Motor neuron (in vitro differentiated cells): ENCODE measurements around the gene IGHMBP2. TPM values are rescaled to one million over a fixed set of nuclear protein-coding genes. Genes with fewer than 3 reads are reported as not detected.

Experiments
- ATAC-seq, 8 experiments: fragments of 200-7000 bp; cut with Tn5 transposase; replicated peaks in 6 of 8; 2 replicates each; pipeline ENCODE4 v1.8.0; 2021; ENCODE audit warnings: mild to moderate bottlenecking in 8 of 8, moderate library complexity in 8 of 8
- H3K27ac ChIP-seq, 2 donors: fragments of 250-450 bp; sonication (Bioruptor Pico); 2 replicates each; pipeline ENCODE4 v1.9.0; 2021; ENCODE audit warnings: antibody characterized with exemption in 2 of 2, mild to moderate bottlenecking in 2 of 2, moderate library complexity in 1 of 2
- H3K4me1 ChIP-seq, 2 donors: fragments of 250-450 bp; sonication (Bioruptor Pico); replicated peaks in 1 of 2; 2 replicates each; pipeline ENCODE4 v1.6.1; 2021; ENCODE audit warnings: antibody characterized with exemption in 2 of 2, mild to moderate bottlenecking in 2 of 2, moderate library complexity in 1 of 2
- H3K4me3 ChIP-seq, 5 donors: fragments of 250-450 bp; sonication (Bioruptor Pico); 2 replicates each; pipeline ENCODE4 v1.9.0; 2021; ENCODE audit warnings: antibody characterized with exemption in 5 of 5, mild to moderate bottlenecking in 5 of 5, moderate library complexity in 4 of 5
- WGBS, 10 experiments: fragments of 450-650 bp; shearing (Covaris generic); methylation state at CpG; one replicate each; pipeline ENCODE4 v1.0.0; 2022; 5-methylcytosine and 5-hydroxymethylcytosine counted together
- in situ Hi-C, 9 experiments: fragments of 400-800 bp; cut with MboI; loops; one replicate each; pipeline ENCODE4 v1.15.0; 2021; ENCODE audit warnings: low sequenced_read_pairs in 9 of 9, low pct_unique_long_range_greater_than_20kb in 2 of 9; ENCODE audit not compliant: unreplicated experiment in 9 of 9
- total RNA-seq, 8 experiments: library from RNA; unstranded; fragments of 300-600 nt; gene quantifications; 2 replicates each; pipeline versions ENCODE4 v1.2.3 to v1.2.4, GENCODE V29; 2022

The IGHMBP2 gene
- total RNA-seq, 8 experiments from 2014 or later = 6.7 to 21.0 (median 10.3) TPM

DNA sequence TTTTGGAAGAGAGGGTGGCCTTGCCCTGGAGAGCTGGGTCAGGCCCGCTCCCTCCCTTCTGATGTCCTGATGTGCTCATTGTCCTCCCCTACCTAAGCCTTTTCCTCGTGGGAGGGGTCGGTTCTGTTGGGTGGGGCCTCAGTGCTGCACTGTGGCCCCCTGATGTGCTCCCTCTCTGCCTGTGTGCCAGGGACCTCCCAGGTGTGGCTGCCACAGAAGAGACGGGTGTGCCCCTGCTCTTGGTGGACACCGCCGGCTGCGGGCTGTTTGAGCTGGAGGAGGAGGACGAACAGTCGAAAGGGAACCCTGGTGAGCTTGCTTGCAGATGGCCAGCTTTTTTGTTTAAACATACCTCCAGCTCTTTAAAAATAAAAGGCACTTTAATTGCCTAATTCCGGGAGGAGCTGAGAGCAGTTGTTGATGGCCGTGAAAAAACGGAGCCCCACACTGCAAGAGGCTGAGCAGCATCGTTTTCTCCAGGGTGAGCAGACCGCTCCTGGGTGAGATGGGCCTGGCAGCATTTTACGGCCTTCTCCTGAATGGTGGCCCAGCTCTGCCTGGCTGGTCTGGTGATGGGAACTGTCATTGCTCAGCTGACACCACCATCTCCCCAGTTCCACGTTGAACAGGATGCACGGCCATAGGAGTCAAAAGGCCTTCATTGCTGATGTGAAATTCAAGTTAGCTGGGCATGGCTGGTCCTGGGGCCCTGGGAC is 30.1 kb downstream of the IGHMBP2 start:
- no peak for ATAC-seq
- Histone ChIP-seq H3K4me3 (no peak overlapping the region), H3K27ac (no peak overlapping the region), H3K4me1 (no peaks in the 10 kb centered on the region)
- WGBS, 10 experiments = 53 to 100% (median 88%) methylated on average over 1 to 12 of the region's 17 CpGs; no CpG with 5 or more reads in 2 of the 10 experiments
- in situ Hi-C loops = no loop called here

DNA sequence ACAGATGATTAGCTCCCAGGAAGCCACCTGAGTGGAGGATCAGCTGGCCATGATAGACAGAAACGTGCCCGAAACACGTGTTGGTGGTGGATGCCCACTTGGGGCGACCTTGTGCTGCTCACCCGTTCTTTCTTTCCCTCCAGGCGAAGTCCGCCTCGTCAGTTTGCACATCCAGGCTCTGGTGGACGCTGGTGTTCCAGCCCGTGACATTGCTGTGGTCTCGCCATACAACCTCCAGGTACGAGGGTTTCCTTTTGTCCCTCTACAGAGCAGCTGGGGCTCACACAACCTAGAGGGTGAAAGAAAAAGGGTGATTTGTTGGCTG is 30.6 kb downstream of the IGHMBP2 start:
- ATAC-seq = no peak
- no peak overlapping the region for H3K27ac ChIP-seq
- WGBS, 10 experiments = 86 to 100% (median 97%) methylated on average over 2 to 5 of the region's 12 CpGs; no CpG with 5 or more reads in 7 of the 10 experiments
- no peak overlapping the region for H3K4me3 ChIP-seq
- in situ Hi-C loops = no loop called here
- H3K4me1 ChIP-seq = no peaks in the 10 kb centered on the region

DNA sequence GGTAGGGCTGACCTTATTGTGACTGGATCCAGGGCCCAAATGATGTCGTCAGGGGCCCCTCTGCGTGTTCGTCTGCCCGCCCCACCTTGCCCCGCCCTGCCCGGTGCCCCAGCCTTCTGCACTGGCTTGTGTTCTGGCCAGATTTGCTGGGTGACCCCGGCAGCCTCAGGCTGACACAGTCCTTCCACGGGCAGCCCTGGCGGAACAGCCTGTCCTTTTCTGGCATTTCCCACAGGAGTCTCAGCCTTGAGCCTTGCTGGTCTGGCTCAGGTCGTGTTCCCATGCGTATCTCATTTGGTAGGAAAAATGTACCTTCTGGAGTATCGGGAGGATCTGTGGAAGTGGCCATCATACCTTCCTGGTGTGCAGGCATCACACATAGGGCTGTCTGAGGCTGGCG is 31.0 kb downstream of the IGHMBP2 start:
- in situ Hi-C loops = no loop called here
- H3K27ac ChIP-seq = no peak overlapping the region
- H3K4me3 ChIP-seq = no peak overlapping the region
- WGBS, 10 experiments = 17 to 100% (median 85%) methylated on average over 1 to 9 of the region's 13 CpGs; no CpG with 5 or more reads in 4 of the 10 experiments
- H3K4me1 ChIP-seq = no peaks in the 10 kb centered on the region
- no peak for ATAC-seq

DNA sequence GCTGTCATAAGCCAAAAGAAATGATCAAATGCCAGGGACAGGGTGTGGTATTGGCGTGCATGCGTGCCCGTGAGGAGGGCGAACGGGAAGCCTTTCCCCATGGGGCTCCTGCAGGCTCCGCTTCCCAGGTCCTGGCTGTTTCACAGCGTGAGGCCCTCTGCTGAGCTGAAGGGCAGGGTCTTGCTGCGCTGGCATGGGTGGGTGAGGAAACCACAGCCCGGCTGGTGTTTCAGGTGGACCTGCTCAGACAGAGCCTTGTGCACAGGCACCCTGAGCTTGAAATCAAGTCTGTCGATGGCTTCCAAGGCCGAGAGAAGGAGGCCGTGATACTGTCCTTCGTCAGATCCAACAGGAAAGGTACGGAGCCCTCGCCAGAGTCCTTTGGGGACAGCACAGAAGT is 31.4 kb downstream of the IGHMBP2 start:
- no peak for ATAC-seq
- 74 to 100% (median 96%) methylated on average over 1 to 5 of the region's 15 CpGs; no CpG with 5 or more reads in 4 of the 10 experiments for WGBS, 10 experiments
- in situ Hi-C loops = no loop called here

DNA sequence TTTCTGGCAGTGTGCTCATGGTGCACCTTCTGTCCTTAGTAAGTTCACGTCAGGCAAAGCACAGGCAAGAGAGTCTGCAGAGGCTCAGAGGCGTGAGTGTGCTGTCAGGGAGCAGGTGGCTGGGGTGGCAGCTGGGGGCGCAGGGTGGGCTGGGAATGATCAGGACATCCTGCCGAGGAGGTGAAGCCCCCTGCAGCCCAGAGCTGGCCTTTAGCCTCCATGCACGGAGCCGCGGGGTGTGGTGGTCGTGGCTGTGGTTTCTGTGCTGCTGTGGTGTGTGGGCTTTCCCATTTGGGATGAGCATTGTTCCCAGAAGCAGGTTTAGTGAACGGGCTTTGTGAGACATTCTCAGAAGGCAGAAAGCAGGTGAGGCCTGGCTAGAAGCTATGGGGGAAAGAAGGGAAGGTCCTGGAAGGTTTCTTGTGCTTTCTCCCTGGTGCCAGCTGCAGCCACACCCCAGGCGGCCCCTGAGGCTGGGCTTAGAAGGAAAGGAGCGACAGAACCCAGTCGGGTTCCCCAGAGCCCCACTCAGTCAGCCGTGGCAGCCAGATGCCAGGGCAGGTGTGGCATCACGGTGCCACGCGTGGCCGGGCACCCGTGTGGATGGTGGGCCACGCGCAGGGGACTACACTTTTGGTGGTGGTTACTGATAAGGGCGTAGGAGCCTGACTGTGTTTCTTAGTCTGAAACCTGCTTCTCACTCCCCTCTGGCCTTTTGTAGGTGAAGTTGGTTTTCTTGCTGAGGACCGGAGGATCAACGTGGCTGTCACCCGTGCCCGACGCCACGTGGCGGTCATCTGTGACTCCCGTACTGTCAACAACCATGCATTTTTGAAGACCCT is 32.0 kb downstream of the IGHMBP2 start:
- in situ Hi-C loops = no loop called here
- H3K27ac ChIP-seq = no peak overlapping the region
- WGBS, 10 experiments = 80 to 100% (median 99%) methylated on average over 1 to 8 of the region's 29 CpGs; no CpG with 5 or more reads in 6 of the 10 experiments
- no peak for ATAC-seq
- H3K4me3 ChIP-seq = no peak overlapping the region
- no peaks in the 10 kb centered on the region for H3K4me1 ChIP-seq

More for the DNA sequence above, 31.4 kb downstream of the IGHMBP2 start:
- Histone ChIP-seq H3K27ac (no peak overlapping the region), H3K4me1 (no peaks in the 10 kb centered on the region), H3K4me3 (no peak overlapping the region)

DNA sequence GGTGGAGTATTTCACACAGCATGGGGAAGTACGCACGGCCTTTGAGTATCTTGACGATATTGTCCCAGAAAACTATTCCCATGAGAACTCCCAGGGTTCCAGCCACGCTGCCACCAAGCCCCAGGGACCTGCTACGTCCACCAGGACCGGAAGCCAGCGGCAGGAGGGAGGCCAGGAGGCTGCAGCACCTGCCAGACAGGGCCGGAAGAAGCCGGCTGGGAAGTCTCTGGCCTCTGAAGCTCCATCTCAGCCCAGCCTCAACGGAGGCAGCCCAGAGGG is 32.6 kb downstream of the IGHMBP2 start:
- H3K4me1 ChIP-seq = no peaks in the 10 kb centered on the region
- WGBS, 10 experiments = 67 to 100% (median 100%) methylated on average over 1 to 4 of the region's 10 CpGs; no CpG with 5 or more reads in 5 of the 10 experiments
- in situ Hi-C loops = no loop called here
- no peak for ATAC-seq
- no peak overlapping the region for H3K27ac ChIP-seq
- H3K4me3 ChIP-seq = no peak overlapping the region

DNA sequence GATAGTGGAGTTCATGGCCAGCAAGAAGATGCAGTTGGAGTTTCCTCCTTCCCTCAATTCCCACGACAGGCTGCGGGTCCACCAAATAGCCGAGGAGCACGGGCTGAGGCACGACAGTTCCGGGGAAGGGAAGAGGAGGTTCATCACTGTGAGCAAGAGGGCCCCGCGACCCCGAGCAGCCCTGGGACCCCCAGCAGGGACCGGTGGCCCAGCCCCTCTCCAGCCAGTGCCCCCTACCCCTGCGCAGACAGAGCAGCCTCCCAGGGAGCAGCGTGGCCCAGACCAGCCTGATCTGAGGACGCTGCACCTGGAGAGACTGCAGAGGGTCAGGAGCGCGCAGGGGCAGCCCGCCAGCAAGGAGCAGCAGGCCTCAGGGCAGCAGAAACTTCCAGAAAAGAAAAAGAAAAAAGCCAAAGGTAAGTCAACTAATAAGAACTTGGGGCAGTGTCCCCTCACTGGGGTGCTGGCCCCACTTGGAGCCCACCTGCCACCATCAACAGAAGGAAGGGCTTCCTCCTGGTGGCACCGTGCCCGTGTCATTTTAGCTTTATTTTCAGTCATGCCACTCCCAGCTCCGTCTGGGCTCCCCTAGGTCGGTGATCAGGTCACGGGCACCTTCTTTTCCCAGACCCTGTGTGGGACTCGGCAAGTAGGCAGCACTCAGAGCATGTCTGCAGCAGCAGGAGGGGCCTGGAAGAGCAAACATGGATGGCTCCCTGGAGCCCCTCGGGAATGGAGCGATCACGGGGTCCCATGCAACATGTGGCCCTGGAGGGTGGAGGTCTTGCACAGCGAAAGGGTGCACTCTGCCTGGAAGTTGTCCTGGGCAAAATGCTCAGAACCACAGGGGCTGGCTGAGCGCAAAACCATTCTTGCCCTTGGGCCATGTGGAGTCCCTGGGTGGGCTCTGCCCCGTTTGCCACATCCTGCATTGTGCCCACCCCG is 33.3 kb downstream of the IGHMBP2 start:
- Histone ChIP-seq H3K27ac (no peak overlapping the region), H3K4me3 (no peak overlapping the region), H3K4me1 (no peaks in the 10 kb centered on the region)
- WGBS, 10 experiments = 60 to 100% (median 96%) methylated on average over 1 to 9 of the region's 29 CpGs; no CpG with 5 or more reads in 4 of the 10 experiments
- no peak for ATAC-seq
- in situ Hi-C loops = no loop called here

DNA sequence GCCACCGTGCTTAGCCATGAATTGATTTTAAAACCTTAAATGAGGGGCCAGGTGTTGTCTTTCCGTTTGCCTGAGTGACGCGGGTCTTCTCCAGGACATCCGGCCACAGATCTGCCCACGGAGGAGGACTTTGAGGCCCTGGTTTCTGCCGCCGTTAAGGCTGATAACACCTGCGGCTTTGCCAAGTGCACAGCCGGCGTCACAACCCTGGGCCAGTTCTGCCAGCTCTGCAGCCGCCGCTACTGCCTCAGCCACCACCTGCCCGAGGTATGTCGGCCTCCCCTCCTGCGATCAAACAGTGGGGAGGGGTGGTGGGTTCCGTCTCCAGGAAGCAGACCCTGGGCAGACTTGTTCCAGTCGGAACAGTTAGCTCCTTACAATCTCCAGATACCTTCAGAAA is 34.4 kb downstream of the IGHMBP2 start:
- Histone ChIP-seq H3K4me1 (no peaks in the 10 kb centered on the region), H3K27ac (no peak overlapping the region), H3K4me3 (no peak overlapping the region)
- in situ Hi-C loops = no loop called here
- WGBS, 10 experiments = 83 to 100% (median 100%) methylated on average over 2 to 7 of the region's 18 CpGs; no CpG with 5 or more reads in 5 of the 10 experiments
- ATAC-seq = no peak

DNA sequence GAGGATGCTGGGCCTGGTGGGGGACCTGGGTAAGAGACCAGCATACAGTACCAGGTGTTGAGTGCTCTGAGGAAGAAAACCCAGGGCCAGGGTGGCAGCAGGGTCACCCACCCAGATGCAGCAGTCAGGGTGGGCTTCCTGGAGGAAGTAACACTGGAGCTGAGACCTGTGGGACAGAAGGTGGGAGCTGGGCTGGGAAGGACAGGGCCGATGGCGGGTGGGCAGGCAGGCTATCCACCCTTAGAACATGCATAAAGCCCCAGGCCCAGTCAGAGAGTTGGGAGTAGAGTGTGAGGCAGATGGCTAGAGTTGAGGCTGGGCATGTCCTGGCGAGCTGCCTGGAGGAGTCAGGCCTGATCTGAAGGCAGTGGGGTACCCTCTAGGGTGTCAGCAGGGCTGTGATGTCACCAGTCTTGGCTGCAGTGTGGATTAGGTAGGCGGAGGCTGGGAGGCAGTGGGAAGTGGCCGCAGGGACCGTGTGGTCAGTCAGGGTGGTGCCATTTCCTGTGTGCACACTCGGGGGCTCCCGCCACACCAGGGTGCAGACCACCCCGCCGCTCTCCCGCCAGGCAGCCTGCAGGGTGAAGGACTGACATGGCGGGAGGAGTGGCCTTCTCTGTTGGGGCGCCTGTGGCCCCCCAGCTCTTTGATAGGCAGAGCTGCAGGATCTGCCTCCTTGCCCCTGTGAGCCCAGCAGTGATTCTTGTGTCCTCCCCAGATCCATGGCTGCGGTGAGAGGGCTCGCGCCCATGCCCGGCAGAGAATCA is 35.3 kb downstream of the IGHMBP2 start:
- in situ Hi-C loops = no loop called here
- Histone ChIP-seq H3K4me1 (no peaks in the 10 kb centered on the region), H3K4me3 (no peak overlapping the region), H3K27ac (no peak overlapping the region)
- WGBS, 10 experiments = 60 to 96% methylated on average over 1 to 5 of the region's 17 CpGs; no CpG with 5 or more reads in 8 of the 10 experiments
- ATAC-seq = no peak

DNA sequence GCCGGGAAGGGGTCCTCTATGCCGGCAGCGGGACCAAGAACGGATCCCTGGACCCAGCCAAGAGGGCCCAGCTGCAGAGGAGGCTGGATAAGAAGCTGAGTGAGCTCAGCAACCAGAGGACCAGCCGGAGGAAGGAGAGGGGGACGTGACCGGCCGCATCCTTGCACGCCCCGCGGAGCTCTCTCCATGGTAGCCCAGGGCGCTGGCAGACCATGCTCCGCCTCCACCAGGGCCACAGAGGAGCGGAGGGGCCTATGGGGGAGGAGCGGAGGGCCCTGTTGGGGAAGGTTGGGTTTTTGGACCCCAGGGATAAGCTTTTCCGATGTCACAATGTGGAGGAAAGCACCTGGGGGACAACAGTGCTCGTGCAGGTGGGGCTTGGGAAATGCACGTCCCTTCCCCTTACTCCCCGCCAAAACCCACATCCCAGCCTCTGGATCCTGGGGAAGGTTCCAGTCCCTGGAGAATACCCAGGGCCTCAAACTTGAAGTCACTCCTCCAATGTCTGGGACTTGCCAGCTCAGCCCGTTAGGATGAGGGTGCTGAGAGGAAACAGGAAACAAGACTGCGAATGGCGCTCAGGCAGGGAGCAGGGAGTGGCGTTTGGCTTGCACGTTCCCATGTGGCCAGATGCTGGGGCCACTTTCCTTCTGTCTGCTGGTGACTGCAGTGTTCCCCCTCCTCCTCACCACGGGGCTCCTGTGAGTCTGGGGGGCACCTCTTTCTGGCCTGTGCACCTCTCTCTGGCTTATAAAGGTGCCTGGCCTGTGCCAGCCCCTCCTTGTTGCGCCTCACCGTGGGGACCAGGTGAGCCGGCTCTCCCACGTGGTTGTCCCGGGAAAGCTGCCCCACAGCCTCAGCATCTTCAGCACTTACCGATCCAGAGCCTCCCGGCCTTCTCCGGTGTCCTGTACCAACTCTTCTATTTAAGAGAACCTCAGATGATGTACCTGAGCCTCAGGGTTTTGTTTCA is 36.2 kb downstream of the IGHMBP2 start:
- WGBS, 10 experiments = 60 to 94% (median 80%) methylated on average over 1 to 19 of the region's 33 CpGs; no CpG with 5 or more reads in 5 of the 10 experiments
- Histone ChIP-seq H3K4me1 (no peaks in the 10 kb centered on the region), H3K27ac (no peak overlapping the region), H3K4me3 (no peak overlapping the region)
- no peak for ATAC-seq
- in situ Hi-C loops = no loop called here

DNA sequence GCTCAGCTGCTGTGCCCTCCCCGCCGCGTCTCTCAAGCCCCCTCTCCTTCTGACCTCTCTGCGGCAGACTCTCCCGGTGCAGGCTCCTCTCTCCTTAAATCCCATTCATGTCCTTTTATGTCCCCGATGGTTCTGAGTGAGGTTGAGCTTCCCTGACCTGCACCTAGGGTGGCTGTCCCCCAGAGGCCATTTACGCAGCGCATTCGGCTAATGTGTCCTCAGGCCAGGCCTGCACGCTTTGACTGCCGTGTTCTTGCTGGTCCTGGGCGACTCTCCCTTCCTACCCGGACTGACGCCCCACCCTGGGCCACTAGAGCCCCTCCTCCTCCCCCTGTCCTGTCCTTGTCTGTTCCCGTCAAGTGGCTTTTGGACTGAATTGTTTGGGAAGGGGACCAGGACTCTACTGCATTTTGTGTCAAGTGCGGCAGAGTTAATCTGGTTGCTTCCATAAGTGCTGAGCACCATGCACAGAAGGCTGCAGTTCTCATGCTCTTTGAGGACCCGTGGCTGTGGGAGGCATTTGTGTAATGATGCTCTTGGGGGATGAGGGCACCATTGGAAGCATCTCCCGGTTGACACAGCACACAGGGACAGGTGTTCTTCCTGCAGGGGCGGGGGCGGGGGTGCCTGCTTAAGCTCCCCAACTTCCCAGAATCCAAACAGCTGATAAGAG is 37.1 kb downstream of the IGHMBP2 start:
- Histone ChIP-seq H3K27ac (no peak overlapping the region), H3K4me3 (no peak overlapping the region), H3K4me1 (no peaks in the 10 kb centered on the region)
- in situ Hi-C loops = no loop called here
- 60 to 100% (median 84%) methylated on average over 1 to 3 of the region's 20 CpGs; no CpG with 5 or more reads in 6 of the 10 experiments for WGBS, 10 experiments
- no peak for ATAC-seq
